IPS-18c (cell line): ENCODE data around the gene LAMA1.
"Not testable (repeated sequence)": the region's sequence is repeated elsewhere in the genome, so short reads cannot be mapped to it uniquely, and the experiment has no call there.

Experiments
- H3K4me3 ChIP-seq: 2 replicates; pipeline ENCODE4 v1.7.0; 2013; ENCODE audit warnings: low read depth, mild to moderate bottlenecking, low read length, moderate library complexity; ENCODE audit not compliant: insufficient read depth
- H3K9me3 ChIP-seq: one replicate; pipeline ENCODE4 v1.6.1; 2013; ENCODE audit warnings: mild to moderate bottlenecking, low read length, moderate library complexity; ENCODE audit not compliant: control insufficient read depth, insufficient read depth

The LAMA1 gene

DNA sequence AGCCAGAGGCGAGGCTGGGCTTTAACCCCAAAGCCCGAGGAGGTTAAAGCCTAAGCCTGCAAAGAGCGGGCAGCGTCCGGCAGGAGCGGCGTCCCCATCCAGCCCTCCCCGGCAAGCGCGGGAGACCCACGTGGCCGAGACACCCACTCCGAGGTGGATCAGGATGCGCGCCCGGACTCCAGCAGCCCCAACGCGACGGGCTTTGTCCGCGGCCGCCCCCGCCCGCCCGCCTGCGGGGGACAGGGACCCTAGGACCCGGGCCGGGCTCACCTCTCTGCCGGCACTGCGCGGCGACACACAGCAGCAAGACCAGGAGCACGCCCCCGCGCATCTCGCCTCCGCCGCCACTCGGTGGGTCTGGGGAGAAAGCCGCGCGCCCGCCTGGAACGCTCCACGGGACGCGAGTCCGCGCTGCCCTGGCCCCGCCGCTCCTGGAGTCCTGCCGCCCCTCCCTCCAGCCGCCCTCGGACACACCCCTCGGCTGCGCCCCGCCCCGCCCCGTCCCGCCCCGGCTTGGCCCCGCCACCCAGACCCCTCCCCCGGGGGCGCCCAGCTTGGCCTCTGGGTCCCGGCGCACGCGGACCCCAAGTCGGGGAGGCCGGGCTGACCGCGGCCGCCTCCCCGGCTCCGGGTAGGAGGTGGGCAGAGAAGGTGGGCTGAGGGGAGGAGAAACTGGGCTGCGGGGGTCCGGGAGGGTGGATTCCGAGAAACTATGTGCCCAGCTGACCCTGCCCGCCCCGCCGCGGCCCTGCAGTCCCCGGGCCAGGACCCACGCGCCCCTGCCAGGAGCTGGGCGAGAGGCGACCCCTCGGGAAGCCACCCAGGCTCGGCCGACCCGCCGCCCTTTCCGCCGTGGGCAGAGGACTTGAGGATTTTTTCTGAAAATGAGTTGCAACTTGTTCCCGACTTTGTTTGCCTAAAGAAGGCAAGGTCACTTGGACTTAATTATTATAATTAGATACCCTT, at the start of gene LAMA1:
Gene LAMA1 (minus strand): TSS at position 408 of the 966 bp plus-strand sequence. CDS start 77 bp downstream, at position 331.
- Histone ChIP-seq H3K4me3 (peak within 1 kb of the TSS; percentile 77), H3K9me3 (no peaks in the 10 kb centered on the region)

DNA sequence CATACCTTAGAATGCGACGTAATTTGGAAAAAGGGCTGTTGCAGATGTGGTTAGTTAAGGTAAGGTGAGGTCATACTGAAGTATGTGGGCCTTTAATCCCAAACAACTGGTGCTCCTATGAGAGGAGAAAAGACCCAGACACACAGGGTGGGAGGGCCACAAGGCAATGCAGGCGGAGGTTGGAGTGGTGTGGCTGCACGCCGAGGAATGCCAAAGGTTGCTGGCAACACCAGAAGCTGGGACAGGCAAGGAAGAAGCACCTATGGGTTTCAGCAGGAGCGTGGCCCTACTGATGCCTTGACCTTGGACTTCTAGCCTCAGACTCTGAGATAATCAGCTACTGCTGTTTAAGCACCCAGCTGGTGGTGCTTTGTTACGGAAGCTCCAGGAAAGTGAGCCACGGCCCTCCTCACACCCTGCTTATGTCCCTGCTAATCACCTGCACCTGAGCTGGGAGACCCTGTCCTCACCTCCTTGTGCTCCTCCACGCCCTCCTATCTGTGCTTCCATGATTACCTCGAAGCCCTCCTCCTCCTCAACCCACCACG, 48.3 kb upstream of the LAMA1 start:
- Histone ChIP-seq H3K4me3 (no peak overlapping the region), H3K9me3 (no peaks in the 10 kb centered on the region)

DNA sequence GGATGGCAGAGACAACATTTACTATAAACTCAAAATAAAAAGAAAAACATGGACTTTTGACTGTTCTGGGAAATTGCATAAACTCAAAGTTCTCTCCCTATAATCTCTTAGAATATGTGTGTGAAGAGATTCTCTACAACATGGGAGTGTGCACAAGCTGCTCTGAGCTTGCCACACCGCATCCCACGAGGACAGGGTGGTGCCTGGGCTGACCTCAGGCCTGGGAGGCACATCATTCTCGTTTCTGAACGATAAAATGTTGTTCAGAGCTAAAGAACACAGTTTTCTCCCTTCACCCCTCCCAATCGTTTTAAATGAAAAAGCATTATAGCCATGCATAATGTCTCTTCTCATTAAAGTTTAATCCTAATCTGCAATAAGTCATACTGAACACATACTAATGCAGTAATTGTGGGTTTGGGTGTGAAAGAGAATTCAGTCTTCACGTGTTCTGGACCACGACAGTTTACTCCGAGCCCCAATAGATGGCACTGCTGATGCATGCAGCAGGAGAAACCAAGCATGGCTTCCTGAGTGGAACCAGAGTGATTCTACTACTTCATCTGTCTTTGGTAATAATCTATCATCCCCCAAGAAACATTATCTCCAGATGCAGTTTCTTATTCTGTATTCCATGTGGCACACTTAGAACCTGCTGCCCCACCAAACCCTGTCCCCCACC, 46.9 kb upstream of the LAMA1 start:
- Histone ChIP-seq H3K9me3 (no peaks in the 10 kb centered on the region), H3K4me3 (no peak overlapping the region)

- no peaks in the 10 kb centered on the region for H3K9me3 ChIP-seq
- H3K4me3 ChIP-seq: no peak overlapping the region
These were observed 40.6 kb upstream of the LAMA1 start for GRCh38 chr18:7158216-7158615.

- no peak overlapping the region for H3K4me3 ChIP-seq
- H3K9me3 ChIP-seq: no peaks in the 10 kb centered on the region
These were observed 40.2 kb upstream of the LAMA1 start for GRCh38 chr18:7157760-7158159.

DNA sequence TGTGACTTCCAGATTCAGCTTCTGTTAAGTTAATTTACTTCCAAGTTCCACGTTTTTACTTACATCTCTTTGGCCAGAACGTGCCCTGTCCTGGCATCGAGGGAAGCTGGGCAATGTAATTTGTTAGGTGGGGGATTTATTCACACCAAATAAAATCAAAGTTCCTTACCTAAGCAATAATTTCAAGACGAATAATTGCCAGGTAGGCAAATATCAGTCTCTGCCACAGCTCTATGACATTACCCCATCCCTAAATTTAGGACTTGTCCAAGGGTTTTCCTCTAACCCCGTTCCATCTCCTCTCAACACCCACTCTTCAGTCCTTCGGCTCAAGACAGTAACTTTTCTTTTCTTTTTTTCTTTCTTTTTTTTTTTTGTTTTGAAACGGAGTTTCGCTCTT, 38.3 kb upstream of the LAMA1 start:
- Histone ChIP-seq H3K4me3 (no peak overlapping the region), H3K9me3 (no peaks in the 10 kb centered on the region)

GRCh38 chr18:7155092-7155491, 37.5 kb upstream of the LAMA1 start:
- no peaks in the 10 kb centered on the region for H3K9me3 ChIP-seq

GRCh38 chr18:7152440-7152839, 34.8 kb upstream of the LAMA1 start:
- Histone ChIP-seq H3K4me3 (no peak overlapping the region), H3K9me3 (no peaks in the 10 kb centered on the region)

More at GRCh38 chr18:7155092-7155491, 37.5 kb upstream of the LAMA1 start:
- H3K4me3 ChIP-seq: no peak overlapping the region

DNA sequence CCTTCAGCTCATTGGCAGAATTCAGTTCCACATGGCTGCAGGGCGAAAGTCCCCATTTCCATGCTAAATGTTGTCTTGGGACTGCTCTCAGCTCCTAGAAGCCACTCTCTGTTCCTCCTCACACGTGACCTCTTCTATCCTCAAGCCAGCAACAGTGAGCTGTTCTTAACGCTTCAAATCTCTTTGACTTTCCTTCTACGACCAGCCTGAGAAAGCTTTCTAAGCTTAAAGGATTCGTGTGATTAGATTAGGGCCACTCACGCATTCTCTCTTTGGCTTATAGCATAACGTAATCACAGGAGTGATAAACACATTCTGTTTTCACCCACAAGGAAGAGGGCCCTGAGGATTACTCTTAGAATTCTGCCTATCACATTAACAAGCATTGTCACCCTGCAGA, 29.8 kb upstream of the LAMA1 start:
- Histone ChIP-seq H3K4me3 (no peak overlapping the region), H3K9me3 (no peaks in the 10 kb centered on the region)

DNA sequence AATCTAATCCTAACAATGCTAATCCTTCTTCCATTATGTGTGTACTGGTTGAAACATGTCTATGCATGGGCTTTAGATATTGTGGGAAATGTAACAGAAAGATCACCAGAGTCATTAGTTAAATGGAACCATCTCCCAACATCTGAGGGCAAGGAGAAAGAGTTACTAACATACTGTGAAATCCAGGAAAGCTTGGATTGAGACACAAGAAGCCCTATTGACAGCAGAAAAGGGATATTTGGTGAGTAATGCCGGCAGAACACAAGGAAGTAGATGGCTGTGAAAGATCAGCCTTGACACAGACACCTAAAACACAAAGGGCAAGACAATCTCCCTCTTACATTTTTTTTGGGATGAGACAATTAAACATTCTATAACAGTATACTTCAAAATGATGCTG, 28.5 kb upstream of the LAMA1 start:
- H3K4me3 ChIP-seq: no peak overlapping the region
- no peaks in the 10 kb centered on the region for H3K9me3 ChIP-seq

DNA sequence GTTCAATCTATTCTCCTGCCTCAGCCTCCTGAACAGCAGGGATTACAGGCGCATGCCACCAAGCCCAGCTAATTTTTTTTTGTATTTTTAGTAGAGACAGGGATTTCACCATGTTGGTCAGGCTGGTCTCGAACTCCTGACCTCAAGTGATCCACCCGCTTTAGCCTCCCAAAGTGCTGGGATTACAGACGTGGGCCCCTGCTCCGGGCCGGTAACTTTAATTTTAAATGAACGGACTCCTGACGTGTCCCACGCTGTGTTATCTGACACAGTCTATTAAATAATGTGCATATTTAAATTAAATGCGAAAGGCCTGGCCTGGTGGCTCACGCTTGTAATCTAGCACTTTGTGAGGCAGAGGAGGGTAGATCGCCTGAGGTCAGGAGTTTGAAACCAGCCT, 27.3 kb upstream of the LAMA1 start:
- H3K9me3 ChIP-seq: not testable (repeated sequence)

DNA sequence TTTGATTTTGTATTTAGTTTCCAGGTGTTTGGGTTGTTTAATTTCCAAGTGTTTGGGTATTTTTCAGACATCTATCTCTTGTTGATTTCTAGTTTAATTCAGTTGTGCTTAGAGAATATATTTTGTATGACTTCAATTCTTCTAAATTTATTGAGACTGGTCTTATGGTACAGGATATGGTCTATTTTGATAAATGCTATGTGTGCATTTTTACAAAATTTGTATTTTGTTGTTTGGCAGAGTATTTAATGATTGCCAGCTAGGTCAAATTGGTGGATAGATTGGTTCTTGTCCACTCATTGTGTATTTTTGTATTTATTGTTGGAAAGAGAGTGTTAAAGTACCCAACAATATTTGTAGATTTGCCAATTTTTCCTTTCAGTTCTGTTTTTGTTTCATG, 23.7 kb upstream of the LAMA1 start:
- no peaks in the 10 kb centered on the region for H3K9me3 ChIP-seq
- H3K4me3 ChIP-seq: no peak overlapping the region

More for the DNA sequence above, 27.3 kb upstream of the LAMA1 start:
- H3K4me3 ChIP-seq: not testable (repeated sequence)

DNA sequence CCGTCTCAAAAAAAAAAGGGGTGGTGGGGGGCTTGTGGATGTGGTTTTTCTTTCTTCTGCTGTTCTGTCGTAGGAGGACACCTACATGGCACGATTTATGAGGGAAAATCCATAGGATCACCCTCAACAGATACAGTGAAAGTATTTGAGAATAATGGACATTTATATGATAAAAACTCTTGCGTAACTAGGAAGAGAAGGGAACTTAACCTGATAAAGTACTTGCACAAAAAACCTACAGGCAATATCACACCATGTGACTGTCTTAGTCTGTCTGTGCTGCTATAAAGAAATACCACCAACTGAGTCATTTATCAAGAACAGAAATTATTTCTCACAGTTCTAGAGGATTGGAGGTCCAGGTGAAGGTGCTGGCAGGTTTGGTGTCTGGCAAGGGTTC, 21.8 kb upstream of the LAMA1 start:
- Histone ChIP-seq H3K9me3 (no peaks in the 10 kb centered on the region), H3K4me3 (no peak overlapping the region)

DNA sequence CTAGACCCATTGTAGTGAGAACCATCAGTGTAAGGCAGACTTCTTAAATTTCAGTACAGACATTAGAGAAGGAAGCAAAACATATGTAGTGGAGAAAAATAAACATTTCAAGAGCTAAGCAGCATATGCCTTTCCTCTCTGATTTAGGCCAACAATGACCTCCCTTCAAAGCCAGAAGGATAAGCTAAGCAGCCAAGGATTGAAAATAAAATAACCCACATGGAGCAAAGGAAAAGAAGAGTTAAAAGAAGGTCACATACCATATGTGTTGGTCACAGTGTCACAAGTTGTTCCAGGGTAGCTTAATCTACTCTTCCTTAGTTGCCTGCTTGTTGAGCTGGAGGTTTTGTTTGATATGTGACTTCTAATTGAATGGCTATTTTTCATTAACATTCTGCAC, 15.6 kb upstream of the LAMA1 start:
- H3K4me3 ChIP-seq: no peak overlapping the region
- H3K9me3 ChIP-seq: no peaks in the 10 kb centered on the region

DNA sequence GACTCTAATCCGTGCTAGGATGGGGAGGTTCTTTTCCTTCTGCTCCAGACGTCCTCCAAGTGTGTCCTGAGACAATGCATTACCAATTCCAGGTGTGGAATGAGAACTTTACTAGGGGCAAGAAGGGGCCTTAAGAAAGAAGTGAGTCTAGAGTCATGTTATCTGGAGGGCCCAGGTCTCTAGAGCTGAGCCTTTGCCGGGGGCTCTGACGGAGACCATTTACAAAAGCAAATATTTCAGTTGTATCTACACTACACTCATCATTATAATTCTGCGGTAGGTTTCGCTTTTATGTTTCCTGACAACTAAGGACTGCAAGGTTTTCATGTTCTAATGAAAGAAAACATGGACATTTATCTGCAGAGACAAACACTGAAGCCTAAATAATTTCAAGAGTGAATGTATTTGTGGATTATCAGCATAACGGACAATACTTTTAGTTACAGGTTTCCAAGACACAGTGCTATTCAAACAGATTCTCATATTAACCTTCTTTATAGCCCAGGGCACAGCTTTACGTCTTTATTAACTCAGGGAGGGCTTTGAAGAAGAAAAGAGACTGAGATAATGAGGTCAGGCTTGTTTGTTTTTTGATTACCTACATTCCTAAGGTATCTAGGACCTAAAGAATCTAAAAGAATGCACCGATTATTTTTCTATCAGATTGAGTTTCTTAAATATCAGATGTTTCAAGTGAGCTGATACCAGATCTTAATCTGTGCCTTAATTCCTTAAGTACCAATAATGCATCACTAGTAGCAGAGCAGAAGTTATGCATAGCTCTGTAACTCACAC, 15.0 kb upstream of the LAMA1 start:
- no peak overlapping the region for H3K4me3 ChIP-seq
- no peaks in the 10 kb centered on the region for H3K9me3 ChIP-seq

DNA sequence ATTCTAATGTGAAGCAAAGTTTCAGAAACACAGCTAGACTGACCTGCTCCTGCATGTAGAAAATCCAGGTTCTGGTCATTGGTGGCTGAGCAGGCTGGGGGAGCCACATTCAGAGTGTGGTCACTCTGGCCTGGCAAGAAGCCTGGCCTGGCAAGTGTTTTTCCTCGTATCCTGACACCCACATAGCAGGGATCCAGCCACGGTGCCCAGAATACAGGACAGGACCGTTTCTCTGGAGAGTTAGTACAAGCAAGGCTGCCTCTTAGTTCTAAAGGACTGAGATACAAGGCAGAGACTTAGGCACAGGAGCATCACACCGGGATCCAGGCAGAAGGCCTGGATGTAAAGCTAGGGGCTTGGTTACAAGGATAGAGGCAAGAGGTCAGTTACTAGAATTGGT, 4.8 kb upstream of the LAMA1 start:
- no peak overlapping the region for H3K4me3 ChIP-seq
- H3K9me3 ChIP-seq: no peaks in the 10 kb centered on the region

- H3K9me3 ChIP-seq: no peaks in the 10 kb centered on the region
- H3K4me3 ChIP-seq: peak overlapping the region; percentile 77
These were observed 706 bp downstream of the LAMA1 start for GRCh38 chr18:7116792-7117389.
